Tibial artery (tissue), 4 donors: ENCODE data around the gene SMIM45.

Experiments used
- DNase-seq, 2 donors: peaks; one replicate each; pipeline ENCODE4 v3.0.0-alpha.2; 2019
- H3K27ac ChIP-seq, 2 donors: fragments of 200-600 bp; sonication (generic) in 1 of 2; 1 replicate in 1 of 2; 2 replicates in 1 of 2; pipeline ENCODE4 v1.5.1; 2018 to 2019; ENCODE audit warnings: mild to moderate bottlenecking in 1 of 2
- H3K27me3 ChIP-seq, 2 donors: fragments of 200-600 bp; sonication (generic) in 1 of 2; one replicate each; pipeline versions ENCODE4 v1.5.1 to v1.6.0; 2016 to 2019
- H3K36me3 ChIP-seq, 3 donors: fragments of 200-600 bp; sonication (generic) in 2 of 3; one replicate each; pipeline ENCODE4 v1.5.1; 2016 to 2019; ENCODE audit warnings: mild to moderate bottlenecking in 2 of 3
- H3K4me1 ChIP-seq, 4 donors: fragments of 200-600 bp; sonication (generic) in 2 of 4; 1 replicate in 3 of 4; 2 replicates in 1 of 4; pipeline ENCODE4 v1.5.1; 2016 to 2019
- H3K4me3 ChIP-seq, 2 donors: fragments of 200-600 bp; sonication (generic) in 1 of 2; 1 replicate in 1 of 2; 2 replicates in 1 of 2; pipeline ENCODE4 v1.5.1; 2018 to 2019; ENCODE audit warnings: mild to moderate bottlenecking in 2 of 2
- H3K9me3 ChIP-seq, 3 donors: fragments of 200-600 bp; sonication (generic) in 1 of 3; one replicate each; pipeline ENCODE4 v1.5.1; 2016 to 2019
- CTCF ChIP-seq, 2 experiments: fragments of 200-600 bp in 1 of 2; fragments of 450-650 bp in 1 of 2; IDR thresholded peaks; one replicate each; pipeline ENCODE4 v1.5.1; 2017 to 2019; ENCODE audit warnings: antibody characterized with exemption in 2 of 2, mild to moderate bottlenecking in 1 of 2, moderate library complexity in 1 of 2
- intact Hi-C: fragments of 100-400 bp; cut with DNase I; formaldehyde crosslinking; loops from one replicate; pipeline ENCODE4 v1.15.0; 2023; ENCODE audit warnings: low total_unique reads

The SMIM45 gene

DNA sequence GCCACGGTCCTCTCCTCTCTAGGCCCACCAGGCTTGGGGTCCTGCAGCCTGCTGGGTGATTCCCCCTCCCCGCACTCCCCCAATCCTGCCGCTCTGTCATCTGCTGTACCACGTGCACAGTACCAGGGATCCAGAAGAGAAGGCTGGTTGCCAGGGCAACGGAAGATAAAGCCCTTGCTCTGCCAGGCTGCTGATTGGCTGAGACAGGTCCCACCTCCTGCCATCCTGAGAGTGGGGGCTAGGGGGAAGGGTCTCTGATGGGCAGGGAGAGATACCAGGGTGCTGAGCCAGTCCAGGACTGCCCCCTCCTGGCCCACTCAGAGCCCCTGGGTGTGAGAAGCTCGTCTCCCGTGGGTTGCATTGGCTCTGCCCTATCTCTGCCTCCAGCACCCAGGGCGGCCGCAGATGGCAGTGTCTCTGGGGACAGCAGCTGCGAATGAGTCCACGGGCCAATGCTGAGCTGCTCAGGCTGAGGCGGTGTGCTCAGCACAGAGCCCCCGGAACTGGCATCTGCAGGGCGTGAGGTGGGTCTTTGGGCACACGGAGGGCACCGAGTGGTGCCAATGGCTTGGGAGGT is at the start of gene SMIM45:
Gene SMIM45, plus strand, starts transcription at position 253 of the 577 bp plus-strand sequence.
- DNase-seq = no peak
- H3K4me3 ChIP-seq = no peak within 1 kb of the TSS
- H3K4me1 ChIP-seq = peaks cover 0 to 6% (median 2%) of the 10 kb centered on the region in 4 donors
- intact Hi-C loops = no loop called here
- TF ChIP-seq CTCF (IDR thresholded peaks at IDR 0.05) = no peak
- H3K27me3 ChIP-seq = peaks cover 0 to 23% of the 10 kb centered on the region in 2 donors
- H3K36me3 ChIP-seq = no peaks in the 10 kb centered on the region
- no peaks in the 10 kb centered on the region for H3K9me3 ChIP-seq
- no peak within 1 kb of the TSS for H3K27ac ChIP-seq

- H3K27ac ChIP-seq = no peak overlapping the region
- no peak overlapping the region for H3K4me3 ChIP-seq
- peaks cover 54 to 98% (median 80%) of the 10 kb centered on the region in 3 donors for H3K36me3 ChIP-seq
- TF ChIP-seq CTCF (IDR thresholded peaks at IDR 0.05) = no peak
- intact Hi-C loops = no loop called here
- no peaks in the 10 kb centered on the region for H3K27me3 ChIP-seq
- no peaks in the 10 kb centered on the region for H3K4me1 ChIP-seq
- H3K9me3 ChIP-seq = no peaks in the 10 kb centered on the region
- no peak for DNase-seq
Measured at GRCh38 chr22:41902932-41903421, 49.0 kb upstream of the SMIM45 start.

DNA sequence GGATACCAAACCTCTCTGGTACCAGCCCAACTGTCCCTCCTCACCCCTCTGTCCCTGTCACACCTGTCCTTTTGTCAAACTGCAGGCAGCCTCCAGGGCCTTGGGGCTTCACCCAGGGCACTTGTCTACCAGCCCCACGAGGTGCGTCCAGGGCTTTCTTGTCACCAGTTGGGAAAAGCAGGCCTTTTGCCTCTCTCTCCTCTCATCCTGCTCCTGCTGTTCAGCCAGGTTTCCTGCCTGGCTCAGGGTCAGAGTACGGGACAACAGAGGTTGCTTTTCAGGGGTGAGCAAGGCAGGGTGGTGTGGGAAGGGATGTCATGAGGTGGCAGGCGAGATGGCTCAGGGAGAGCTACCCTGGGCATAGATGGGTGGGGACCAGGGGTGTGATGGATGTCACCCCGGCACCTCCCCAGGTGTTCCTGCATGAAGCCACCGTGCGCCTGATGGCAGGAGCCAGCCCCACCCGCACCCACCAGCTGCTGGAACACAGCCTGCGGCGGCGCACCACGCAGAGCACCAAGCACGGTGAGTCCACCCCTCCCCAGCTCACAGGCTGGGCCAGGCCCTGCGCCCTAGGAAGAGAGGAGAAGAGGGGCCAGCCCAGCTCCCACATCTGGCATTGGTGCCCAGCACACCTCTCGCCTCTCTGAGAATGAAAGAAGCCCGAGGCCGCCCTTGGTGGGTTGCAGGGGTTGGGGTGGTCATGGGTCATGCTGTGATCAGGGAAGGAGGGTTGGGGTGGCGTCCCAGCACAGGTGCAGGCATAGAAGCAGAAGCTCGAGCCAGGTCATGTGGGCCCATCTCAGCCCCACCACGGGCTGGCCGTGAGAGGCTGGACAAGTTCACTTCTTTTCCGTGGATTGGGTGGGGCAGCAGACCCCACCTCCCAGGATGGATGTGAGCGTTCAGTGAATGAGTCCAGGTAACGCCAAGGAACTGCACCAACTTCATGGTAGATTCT is 47.2 kb upstream of the SMIM45 start:
- Histone ChIP-seq H3K27ac (no peak overlapping the region), H3K36me3 (peaks cover 39 to 81% (median 62%) of the 10 kb centered on the region in 3 donors), H3K4me3 (no peak overlapping the region), H3K27me3 (peaks cover 0 to 10% of the 10 kb centered on the region in 2 donors), H3K9me3 (no peaks in the 10 kb centered on the region), H3K4me1 (peaks cover 0 to 5% (median 1%) of the 10 kb centered on the region in 4 donors)
- intact Hi-C loops = no loop called here
- no peak for TF ChIP-seq CTCF (IDR thresholded peaks at IDR 0.05)
- no peak for DNase-seq

GRCh38 chr22:41905411-41906202 is 46.3 kb upstream of the SMIM45 start:
- Histone ChIP-seq H3K27ac (no peak overlapping the region), H3K36me3 (peaks cover 32 to 72% (median 53%) of the 10 kb centered on the region in 3 donors)

More at GRCh38 chr22:41905411-41906202, 46.3 kb upstream of the SMIM45 start:
- H3K4me1 ChIP-seq = peaks cover 0 to 13% (median 10%) of the 10 kb centered on the region in 4 donors
- TF ChIP-seq CTCF (IDR thresholded peaks at IDR 0.05) = no peak
- no peak overlapping the region for H3K4me3 ChIP-seq
- H3K27me3 ChIP-seq = peaks cover 8 to 18% of the 10 kb centered on the region in 2 donors
- intact Hi-C loops = no loop called here
- DNase-seq = no peak
- no peaks in the 10 kb centered on the region for H3K9me3 ChIP-seq
